Measurements from ENCODE around the gene GOLGA6B.
"Not testable (repeated sequence)": the region's sequence is repeated elsewhere in the genome, so short reads cannot be mapped to it uniquely, and the experiment has no call there.

GOLGA6B gene

DNA sequence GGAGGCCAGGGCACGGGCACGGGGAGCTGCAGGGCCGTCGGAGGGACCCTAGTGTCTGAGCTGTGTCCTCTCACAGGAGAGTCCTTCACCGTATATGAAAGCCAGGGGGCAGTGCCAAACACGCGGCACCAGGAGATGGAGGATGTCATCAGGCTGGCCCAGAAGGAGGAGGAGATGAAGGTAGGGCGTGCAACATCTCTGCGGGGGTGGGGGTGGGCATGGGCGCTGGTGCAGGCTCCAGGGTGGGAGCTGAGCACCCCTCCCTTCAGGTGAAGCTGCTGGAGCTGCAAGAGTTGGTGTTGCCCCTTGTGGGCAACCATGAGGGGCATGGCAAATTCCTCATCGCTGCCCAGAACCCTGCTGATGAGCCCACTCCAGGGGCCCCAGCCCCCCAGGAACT, 11.2 kb downstream of the GOLGA6B start:
- DNase-seq = not testable (repeated sequence)

- DNase-seq = not testable (repeated sequence)
These were observed 15.3 kb downstream of the GOLGA6B start for GRCh38 chr15:72669803-72670202.

DNA sequence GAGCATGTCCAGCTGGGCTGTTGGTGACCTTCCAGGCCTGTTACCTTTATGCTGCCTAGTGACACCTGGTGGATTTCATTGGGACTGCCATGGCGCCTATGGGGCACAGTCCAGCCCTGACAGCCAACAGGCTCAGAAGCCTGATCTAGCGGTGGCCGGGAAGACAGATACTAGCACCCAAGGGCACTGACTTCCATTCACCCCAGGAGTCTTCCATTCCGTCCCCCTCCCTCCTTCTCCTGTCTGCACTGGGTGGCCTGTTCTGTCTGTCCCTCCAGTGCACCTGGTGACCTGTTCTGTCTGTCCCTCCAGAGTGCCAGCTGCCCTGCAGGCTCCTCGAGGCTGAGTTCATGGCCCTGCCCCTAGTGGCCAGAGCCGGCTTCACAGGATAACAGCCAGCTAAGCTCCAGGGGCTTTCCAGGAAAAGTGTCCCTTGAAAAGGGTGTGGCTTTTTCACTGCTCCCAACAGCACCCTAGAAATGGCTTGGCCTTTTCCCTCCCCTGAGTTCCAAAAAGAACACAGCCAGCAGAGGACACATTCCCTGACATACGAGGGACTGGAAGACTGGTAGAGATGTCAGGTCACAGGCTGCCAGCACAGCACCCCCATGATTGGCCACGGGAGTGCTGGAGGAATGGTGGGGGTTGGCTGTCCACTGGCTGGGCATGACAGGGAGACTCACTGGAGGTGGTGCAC, 16.3 kb downstream of the GOLGA6B start:
- not testable (repeated sequence) for DNase-seq

GRCh38 chr15:72671525-72671924, 17.0 kb downstream of the GOLGA6B start:
- DNase-seq = no peak

DNA sequence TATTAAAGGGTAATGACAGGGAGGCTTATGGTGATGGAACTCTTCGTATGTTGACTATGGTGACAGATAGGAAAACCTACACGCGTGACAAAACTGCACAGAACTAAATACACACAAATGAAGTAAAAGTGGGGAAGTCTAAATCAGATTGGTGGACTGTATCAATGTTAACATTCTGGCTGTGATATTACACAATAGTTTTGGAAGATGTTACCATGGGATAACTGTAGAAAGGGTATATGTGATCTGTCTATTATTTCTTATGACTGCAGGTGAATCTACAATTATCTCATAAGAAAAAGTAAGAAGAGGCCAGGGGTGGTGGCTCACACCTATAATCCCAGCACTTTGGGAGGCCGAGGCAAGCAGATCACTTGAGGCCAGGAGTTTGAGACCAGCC, 22.3 kb downstream of the GOLGA6B start:
- no peak for DNase-seq

DNA sequence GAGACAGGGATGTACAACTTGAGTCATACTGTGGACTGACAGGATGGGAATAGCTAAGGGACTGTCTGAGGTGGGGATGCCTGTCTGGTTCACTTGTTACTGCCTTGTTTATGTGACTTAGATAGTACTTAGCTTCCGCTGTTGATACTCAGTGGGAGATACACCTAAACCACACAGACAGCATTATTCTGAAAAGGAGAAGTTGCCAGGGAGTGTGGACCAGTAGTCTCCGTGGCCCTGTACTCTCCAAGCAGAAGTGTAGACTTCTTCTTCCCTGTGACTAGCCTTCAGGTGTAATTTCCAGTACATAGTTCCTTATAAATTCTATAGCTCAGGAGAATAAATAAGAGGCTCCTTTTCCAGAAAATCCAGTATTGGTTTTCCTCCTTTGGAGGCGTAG, 26.4 kb downstream of the GOLGA6B start:
- no peak for DNase-seq

GRCh38 chr15:72682772-72683171, 28.3 kb downstream of the GOLGA6B start:
- DNase-seq = no peak

GRCh38 chr15:72685301-72685924, 30.9 kb downstream of the GOLGA6B start:
- no peak for DNase-seq

GRCh38 chr15:72685925-72686794, 31.7 kb downstream of the GOLGA6B start, which contains the start of the genes BBS4 and HIGD2B:
Gene BBS4, plus strand, starts transcription at chr15:72686207. Its CDS starts 21 bp downstream, at chr15:72686228.
Gene HIGD2B, minus strand, starts transcription at chr15:72686182. Its CDS starts 9,808 bp downstream, at chr15:72676374.
- DNase-seq = no peak

DNA sequence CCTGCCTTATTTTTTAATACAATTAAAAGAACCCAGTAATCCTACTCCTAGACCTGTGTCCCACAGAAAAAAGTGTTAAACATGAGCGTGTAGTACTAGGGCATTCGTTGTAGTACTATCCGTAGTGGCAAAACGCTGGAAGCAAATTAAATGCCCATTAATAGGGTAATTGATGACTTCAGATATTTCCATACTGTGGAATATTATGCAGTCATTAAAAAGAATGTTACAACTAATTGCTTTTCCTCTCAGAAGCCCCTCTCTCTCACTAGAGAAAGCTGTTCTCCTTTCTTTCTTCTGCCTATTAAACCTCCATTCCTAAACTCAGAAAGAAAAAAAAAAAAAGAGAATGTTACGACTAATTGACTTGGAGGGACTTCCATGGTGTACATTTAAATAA, 34.2 kb downstream of the GOLGA6B start:
- no peak for DNase-seq

DNA sequence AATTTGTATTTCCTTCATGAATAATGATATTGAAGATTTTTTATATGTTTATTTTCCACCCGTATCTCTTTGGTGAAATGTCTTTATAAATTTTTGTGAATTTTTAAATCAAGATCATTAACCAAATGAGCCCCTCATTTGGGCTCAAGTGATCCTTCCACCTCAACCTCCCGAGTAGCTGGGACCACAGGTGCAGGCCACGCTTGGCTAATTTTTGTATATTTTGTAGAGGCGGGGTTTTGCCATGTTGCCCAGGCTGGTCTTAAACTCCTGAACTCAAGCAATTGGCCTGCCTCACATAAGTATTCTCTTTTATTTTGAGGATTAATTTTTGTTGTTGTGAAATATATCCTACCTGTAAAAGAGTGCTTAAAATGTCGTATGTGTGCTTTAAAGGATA, 36.4 kb downstream of the GOLGA6B start:
- DNase-seq = no peak

DNA sequence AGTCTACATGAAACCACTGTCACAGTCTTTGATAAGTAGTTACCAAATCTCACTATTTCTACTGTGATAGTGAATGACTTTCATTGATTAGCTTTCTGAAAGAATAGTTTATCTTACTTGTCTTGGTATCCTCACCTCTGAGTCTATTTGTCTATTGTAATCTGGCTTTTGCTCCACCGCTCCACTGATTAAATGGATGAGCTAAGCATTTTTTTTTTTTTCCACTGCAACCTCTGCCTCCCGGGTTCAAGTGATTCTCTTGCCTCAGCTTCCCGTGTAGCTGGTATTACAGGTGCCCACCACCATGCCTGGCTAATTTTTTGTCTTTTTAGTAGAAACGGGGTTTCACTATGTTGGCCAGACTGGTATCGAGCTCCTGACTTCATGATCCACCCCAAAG, 44.4 kb downstream of the GOLGA6B start:
- no peak for DNase-seq

- DNase-seq = no peak
These were observed 45.6 kb downstream of the GOLGA6B start for GRCh38 chr15:72700076-72700475.

DNA sequence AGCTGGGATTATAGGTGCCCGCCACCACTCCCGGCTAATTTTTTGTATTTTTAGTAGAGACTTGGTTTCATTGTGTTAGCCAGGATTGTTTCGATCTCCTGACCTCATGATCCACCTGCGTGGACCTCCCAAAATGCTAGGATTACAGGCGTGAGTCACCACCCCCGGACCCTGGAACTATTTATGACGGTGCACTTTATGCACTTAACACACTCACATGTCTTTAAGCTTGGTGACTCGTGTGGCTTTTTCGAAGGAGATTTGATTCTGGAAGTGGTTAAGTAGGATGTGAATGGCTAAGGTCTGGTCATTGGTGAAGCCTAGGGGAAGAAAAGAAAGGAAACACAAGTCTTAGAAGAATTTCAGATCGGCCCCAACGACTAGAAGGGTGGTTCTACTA, 51.8 kb downstream of the GOLGA6B start:
- no peak for DNase-seq

- DNase-seq = not testable (repeated sequence)
These were observed 54.2 kb downstream of the GOLGA6B start for GRCh38 chr15:72708551-72709303.
